IPS-20b (cell line): Measurements from ENCODE around the gene KIF26A.

Experiments
- H3K27ac ChIP-seq: one replicate; pipeline ENCODE4 v1.5.1; 2013; ENCODE audit warnings: low read length
- H3K27me3 ChIP-seq: 2 replicates; pipeline ENCODE4 v1.6.1; 2013; ENCODE audit warnings: mild to moderate bottlenecking, low read length, inconsistent platforms; ENCODE audit not compliant: insufficient read depth
- H3K36me3 ChIP-seq: 2 replicates; pipeline ENCODE4 v1.6.1; 2013; ENCODE audit warnings: low read depth, mild to moderate bottlenecking, inconsistent platforms, low read length, moderate library complexity; ENCODE audit not compliant: insufficient read depth
- H3K4me1 ChIP-seq: 2 replicates; pipeline ENCODE4 v1.6.1; 2013; ENCODE audit warnings: mild to moderate bottlenecking, control low read depth, inconsistent platforms, low read length, moderate library complexity; ENCODE audit not compliant: insufficient read depth
- H3K4me3 ChIP-seq: 2 replicates; pipeline ENCODE4 v1.5.1; 2013; ENCODE audit warnings: mild to moderate bottlenecking, low read length, inconsistent platforms
- H3K9ac ChIP-seq: 2 replicates; pipeline ENCODE4 v1.6.1; 2013; ENCODE audit warnings: low read depth, mild to moderate bottlenecking, inconsistent platforms, low read length, moderate library complexity
- H3K9me3 ChIP-seq: 2 replicates; pipeline ENCODE4 v1.6.1; 2013; ENCODE audit warnings: mild to moderate bottlenecking, low read depth, low read length, inconsistent platforms; ENCODE audit not compliant: insufficient read depth

The KIF26A gene

DNA sequence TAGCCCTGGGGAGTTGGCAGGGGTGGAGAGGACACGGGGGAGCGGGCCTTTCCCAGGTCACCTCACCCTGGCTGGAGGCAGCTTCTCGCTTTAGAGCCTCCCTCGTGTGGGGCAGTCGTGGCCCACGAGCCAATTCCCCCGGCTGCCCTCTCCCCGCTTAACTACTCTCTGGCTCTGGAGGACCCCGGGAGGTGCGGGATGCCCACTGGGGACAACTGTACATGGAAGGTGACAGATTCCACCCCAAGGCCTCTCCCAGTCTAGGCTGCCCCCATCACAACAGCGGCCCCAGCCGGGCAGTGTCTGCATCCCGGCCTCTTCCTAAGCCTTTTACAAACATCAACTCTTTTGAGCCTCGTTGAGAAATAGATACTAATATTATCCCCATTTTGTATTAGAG lies 78.1 kb downstream of the KIF26A start:
- Histone ChIP-seq H3K4me3 (no peak overlapping the region), H3K27ac (no peak overlapping the region), H3K4me1 (no peaks in the 10 kb centered on the region; the same call in 1 of the 2 replicates), H3K27me3 (no peaks in the 10 kb centered on the region), H3K9ac (no peak overlapping the region), H3K9me3 (no peaks in the 10 kb centered on the region), H3K36me3 (no peaks in the 10 kb centered on the region)

DNA sequence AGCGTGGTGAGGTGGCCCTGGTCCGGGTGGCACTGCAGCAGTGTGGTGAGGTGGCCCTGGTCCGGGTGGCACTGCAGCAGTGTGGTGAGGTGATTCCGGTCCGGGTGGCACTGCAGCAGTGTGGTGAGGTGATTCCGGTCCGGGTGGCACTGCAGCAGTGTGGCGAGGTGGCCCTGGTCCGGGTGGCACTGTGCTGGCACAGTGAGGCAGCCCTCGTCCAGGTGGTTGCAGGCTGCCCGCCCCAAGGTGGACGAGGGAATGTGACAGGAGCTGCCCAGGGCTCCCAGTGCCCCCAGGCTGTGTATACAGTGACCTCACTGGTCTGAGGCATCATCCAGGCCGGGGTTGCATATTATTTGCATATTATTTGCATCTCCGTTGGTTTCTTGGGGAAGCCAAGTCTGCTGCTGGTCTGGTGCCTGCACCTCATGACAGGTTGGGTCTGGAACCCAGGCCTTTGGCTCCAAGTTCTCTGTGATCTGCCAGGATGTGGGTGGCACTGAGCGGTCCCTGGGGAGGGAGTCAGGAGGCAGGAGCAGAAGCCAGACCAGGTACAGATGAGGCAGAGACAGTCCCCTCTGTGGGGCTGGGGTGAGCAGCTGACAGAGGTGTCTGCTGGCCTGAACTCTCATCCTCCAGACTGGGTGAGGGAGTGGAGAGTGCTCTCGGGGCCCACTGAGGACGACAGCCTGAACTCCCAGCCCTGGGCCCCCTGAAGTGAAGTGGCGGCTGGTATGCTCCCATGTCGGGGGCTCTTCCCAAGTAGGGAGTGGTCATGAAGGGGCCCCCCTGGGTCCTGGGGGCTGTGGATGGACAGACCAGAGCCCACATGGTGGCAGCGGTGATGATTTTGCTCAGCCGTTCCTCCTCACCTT lies 79.3 kb downstream of the KIF26A start:
- Histone ChIP-seq H3K4me3 (no peak overlapping the region), H3K36me3 (no peaks in the 10 kb centered on the region), H3K9ac (no peak overlapping the region), H3K27me3 (no peaks in the 10 kb centered on the region), H3K9me3 (no peaks in the 10 kb centered on the region), H3K27ac (no peak overlapping the region), H3K4me1 (no peaks in the 10 kb centered on the region; the same call in 1 of the 2 replicates)

DNA sequence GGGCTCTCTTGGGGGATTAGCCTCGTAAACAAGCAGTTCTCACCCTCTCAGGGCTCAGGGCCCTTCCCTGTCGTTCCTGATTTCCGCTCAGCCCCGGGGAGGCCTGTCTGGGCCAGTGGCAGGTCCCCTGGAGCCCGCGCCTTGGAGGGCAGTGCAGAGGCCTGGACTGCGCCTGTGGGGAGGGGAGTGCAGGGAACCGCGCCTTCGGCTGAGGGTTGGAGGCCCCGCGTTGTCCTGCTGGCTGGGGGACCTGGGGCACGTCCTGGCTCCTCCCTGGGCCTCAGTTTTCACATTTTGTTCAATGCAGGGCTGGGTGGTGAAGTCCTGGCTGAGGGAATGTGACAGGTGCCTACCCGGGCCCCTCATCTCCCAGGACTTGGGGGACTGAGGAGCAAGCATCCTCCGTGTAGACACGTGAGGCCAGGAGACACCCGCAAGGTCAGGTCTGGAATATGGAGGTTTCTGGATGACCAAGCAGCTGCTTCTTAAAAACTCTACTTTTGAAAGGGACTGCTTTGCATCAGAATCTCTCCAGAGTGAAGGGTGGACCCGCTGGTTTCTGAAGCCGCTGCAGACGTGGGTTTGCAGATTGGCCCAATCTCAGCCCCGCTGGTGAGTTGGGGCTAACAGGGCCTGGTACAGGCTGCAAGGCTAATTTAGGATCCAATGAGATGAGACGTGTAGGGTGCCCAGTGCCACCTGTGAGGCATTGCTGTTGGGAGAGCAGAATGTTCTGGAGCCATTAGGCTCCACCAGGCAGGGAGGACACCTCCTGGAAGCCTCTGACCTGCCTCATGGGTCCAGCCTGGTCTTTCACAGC lies 80.2 kb downstream of the KIF26A start:
- Histone ChIP-seq H3K9ac (no peak overlapping the region), H3K9me3 (no peaks in the 10 kb centered on the region), H3K36me3 (no peaks in the 10 kb centered on the region), H3K4me1 (no peaks in the 10 kb centered on the region; the same call in 1 of the 2 replicates), H3K27ac (no peak overlapping the region), H3K4me3 (no peak overlapping the region), H3K27me3 (no peaks in the 10 kb centered on the region)

DNA sequence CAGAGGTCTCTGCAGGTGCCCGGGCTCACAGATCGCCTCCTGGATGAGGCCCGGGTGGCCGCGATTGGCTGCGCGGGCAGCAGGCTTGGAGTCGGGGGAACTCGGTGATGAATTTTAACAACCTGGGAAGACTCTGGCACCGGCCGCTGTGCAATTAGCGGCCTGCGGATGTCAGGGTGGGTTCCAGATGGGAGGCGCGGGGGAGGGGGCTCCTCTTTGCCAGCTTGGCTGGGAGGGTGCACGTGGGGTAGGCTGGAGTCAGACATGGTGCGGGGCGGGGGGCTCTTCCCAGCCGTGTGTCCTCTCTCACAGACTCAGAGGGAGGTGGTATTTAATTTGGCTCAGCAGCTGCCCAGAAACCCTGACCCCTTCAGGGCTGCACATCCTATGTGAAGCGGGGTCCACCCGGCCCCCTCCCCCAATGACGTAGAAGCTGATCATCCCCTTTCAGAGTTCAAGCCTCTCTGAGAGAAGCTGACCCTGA lies 81.4 kb downstream of the KIF26A start:
- Histone ChIP-seq H3K36me3 (no peaks in the 10 kb centered on the region), H3K4me3 (no peak overlapping the region), H3K9me3 (no peaks in the 10 kb centered on the region), H3K27ac (no peak overlapping the region), H3K4me1 (no peaks in the 10 kb centered on the region; the same call in 1 of the 2 replicates), H3K27me3 (no peaks in the 10 kb centered on the region), H3K9ac (no peak overlapping the region)

DNA sequence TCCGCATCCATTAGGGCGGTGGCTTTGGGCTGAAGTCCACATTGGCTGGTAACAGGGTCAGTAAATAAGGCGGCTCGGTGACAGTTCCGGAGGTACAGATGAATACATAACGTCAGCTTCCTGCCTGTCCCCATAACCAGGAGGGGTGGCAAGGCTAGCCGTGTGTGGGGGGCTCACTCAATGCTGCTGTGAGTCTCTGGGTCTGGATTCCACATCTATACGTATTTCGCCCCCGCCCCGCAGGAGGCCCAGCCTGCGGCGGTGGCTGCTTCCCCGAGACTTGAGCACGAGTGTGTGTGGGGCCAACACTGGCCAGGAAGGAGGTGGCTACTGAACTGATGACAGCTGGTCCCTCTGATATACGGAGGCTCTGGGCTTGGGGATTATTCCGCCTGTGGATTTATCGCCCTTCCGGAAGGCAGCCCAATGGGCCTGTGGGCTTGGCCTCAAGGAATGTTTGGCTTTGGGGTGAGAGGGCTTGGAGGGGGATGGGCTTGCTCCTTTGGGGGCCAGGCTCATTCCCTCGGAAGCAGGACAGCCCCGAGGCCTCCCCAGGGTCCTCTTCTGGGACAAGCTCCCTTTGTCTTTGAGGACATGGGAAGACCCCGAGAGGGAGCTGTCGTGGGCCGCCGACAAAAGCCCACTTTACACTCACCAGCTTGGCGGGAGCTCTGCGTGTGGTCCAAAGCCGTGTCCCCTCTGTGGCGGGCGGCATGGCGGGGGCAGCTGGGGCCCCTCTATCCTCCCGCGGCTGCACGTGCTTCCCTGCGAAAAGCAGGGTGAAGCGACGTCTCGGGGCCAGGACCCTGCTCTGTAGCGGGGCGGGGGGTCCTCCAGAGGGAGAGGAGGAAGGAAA lies 82.1 kb downstream of the KIF26A start:
- no peak overlapping the region for H3K27ac ChIP-seq
- no peaks in the 10 kb centered on the region; the same call in 1 of the 2 replicates for H3K4me1 ChIP-seq
- no peaks in the 10 kb centered on the region for H3K36me3 ChIP-seq
- no peaks in the 10 kb centered on the region for H3K9me3 ChIP-seq
- H3K4me3 ChIP-seq = no peak overlapping the region
- H3K9ac ChIP-seq = no peak overlapping the region
- H3K27me3 ChIP-seq = no peaks in the 10 kb centered on the region

DNA sequence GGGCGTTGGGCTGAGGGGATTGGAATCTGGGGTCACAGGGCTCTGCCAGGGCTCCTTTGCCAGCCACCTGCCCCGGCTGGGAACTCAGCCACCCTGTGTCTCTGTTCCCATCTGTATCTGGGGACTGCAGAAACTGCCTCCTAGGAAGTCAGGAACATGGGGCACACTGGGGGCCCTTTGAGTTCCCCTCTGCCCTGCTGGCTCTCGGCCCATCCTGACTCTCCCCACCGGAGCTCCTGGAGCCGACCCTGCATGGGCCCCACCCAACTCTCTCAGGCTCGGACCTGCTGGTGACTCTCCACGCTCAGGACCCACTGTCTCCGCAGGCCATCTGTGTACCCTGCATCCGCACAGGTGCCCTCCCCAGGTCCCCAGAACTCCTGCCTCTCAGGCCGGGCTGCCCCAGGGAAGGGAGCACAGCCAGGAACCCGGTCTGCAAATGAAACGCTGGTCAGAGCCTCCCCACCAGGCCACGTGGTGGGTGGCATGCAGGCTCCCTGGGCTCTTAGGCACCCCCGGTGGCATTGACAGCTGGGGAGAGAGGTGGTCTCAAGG lies 82.8 kb downstream of the KIF26A start:
- no peak overlapping the region for H3K4me3 ChIP-seq
- no peak overlapping the region for H3K9ac ChIP-seq
- H3K36me3 ChIP-seq = no peaks in the 10 kb centered on the region
- H3K27ac ChIP-seq = no peak overlapping the region
- H3K27me3 ChIP-seq = no peaks in the 10 kb centered on the region
- H3K9me3 ChIP-seq = no peaks in the 10 kb centered on the region
- H3K4me1 ChIP-seq = no peaks in the 10 kb centered on the region; the same call in 1 of the 2 replicates

DNA sequence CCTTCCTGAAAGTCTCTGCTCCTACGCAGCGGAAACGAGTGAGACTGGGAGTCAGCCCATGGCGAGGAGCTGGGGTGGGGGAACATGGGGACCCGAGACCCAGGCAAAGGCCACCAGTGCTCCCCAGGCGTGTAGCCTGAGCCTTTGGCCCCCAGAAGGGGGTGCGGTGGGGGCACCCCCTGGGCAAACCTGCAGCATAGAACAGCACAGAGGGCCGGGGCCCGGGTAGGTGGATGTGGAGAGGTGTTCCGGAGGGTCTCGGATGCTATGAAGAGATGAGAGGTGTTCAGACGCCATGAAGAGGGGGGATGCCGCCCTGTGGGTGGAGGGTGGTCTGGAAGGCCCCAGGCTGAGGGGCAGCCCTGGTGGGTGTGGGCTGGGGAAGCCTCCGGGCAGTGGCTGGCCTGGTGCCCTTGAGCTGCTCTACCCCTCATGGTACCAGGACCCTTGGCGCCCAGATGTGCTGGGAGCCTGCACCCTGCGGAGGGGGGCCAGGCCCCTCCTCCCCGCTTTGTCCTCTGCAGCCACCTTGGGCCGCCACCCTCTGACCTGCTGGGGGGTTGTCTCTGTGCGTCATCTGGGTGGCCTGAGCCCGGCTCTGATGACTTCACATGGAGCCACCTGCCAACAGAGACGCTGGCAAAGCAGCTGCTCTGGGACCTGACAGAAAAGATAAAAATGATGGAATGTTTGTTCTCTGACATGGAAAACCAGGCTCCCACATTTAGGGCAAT lies 83.4 kb downstream of the KIF26A start:
- no peaks in the 10 kb centered on the region; the same call in 1 of the 2 replicates for H3K4me1 ChIP-seq
- H3K27ac ChIP-seq = no peak overlapping the region
- no peaks in the 10 kb centered on the region for H3K9me3 ChIP-seq

DNA sequence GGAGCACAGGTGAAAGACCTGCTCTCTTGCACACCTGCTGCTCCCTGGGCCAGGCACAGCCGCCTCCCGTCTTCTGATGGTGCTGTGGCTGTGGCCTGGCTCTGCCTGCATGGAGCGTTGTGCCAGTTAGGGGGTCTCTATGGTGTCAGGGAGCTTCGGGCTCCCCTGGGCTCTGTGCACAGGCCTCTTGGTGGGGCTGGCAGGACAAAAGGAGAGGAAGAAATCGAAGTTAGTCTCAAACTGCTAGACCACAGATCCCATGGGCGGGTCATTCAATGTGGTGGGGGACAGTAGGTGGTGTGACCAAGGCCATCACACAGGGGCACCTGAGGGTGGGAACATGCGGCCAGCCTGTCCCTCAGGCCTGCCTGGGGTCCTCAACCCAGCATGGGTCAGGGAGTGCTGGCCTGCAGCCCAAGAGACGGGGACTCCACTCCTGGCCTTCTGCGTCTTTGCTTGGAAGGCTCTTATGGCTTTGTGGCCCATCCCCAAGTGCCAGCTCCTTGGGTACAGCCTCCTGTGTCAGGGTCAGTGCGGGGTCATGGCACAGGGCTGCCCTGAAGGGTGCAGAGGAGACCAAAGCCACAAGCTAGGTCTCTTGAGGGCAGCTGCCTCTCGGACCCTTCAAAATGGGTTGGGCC lies 84.1 kb downstream of the KIF26A start:
- no peak overlapping the region for H3K4me3 ChIP-seq
- no peaks in the 10 kb centered on the region; the same call in 1 of the 2 replicates for H3K4me1 ChIP-seq
- no peak overlapping the region for H3K9ac ChIP-seq
- H3K27ac ChIP-seq = no peak overlapping the region
- H3K36me3 ChIP-seq = no peaks in the 10 kb centered on the region
- no peaks in the 10 kb centered on the region for H3K27me3 ChIP-seq
- H3K9me3 ChIP-seq = no peaks in the 10 kb centered on the region

More for the DNA sequence above, 83.4 kb downstream of the KIF26A start:
- Histone ChIP-seq H3K9ac (no peak overlapping the region), H3K4me3 (no peak overlapping the region), H3K27me3 (no peaks in the 10 kb centered on the region), H3K36me3 (no peaks in the 10 kb centered on the region)

DNA sequence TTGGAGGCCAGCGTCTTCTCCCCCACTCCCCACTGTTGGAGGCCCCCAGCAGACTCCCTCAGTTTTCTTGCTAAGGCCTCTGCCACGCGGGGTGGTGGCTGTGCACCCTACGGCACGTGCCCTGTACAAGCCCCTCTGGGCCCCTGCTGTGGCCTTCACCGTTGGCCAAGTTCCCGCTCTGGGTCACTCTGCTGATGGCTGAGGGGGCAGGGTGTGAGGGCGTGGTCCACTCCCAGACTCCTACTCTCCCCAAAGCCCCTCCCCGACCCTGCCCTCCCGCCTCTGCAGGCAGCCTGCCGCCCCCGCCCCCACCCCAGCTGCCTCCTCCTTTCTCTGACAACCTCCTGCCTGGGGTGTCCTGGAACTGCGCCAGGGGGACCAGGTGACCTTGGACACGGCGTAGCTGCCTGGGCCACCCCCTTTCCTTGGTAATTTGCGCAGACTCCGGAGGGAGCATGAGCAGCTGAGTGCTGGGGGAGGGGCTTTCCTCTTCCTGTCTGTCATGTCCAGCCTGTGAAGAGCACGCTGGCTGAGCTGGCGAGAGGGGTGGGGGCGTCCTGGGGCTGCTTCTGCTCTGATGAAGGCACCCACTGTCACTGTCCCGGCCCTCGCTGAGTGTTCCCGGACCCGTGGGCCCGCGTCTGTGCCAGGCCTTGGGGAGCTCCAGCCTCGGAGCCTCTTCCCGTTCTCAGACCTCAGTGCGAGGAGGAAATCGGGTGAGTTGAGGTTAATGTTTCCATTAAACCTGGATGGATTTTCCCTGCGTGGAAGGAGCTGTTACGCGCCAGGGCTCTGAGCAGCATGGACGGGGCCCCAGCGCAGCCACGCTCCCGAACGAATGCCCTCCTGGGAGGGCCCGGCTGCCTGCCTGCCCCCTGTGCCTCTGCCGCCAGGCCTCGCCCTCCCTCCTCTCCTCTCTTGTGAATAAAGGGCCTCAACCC lies 85.0 kb downstream of the KIF26A start:
- H3K27ac ChIP-seq = no peak overlapping the region
- no peaks in the 10 kb centered on the region for H3K27me3 ChIP-seq
- no peaks in the 10 kb centered on the region for H3K36me3 ChIP-seq
- H3K4me1 ChIP-seq = no peaks in the 10 kb centered on the region; the same call in 1 of the 2 replicates
- H3K9me3 ChIP-seq = no peaks in the 10 kb centered on the region
- H3K9ac ChIP-seq = no peak overlapping the region
- H3K4me3 ChIP-seq = no peak overlapping the region
